ENCODE measurements around the gene TENM3.
"Not testable (repeated sequence)": the region's sequence is repeated elsewhere in the genome, so short reads cannot be mapped to it uniquely, and the experiment has no call there.

TENM3 gene

DNA sequence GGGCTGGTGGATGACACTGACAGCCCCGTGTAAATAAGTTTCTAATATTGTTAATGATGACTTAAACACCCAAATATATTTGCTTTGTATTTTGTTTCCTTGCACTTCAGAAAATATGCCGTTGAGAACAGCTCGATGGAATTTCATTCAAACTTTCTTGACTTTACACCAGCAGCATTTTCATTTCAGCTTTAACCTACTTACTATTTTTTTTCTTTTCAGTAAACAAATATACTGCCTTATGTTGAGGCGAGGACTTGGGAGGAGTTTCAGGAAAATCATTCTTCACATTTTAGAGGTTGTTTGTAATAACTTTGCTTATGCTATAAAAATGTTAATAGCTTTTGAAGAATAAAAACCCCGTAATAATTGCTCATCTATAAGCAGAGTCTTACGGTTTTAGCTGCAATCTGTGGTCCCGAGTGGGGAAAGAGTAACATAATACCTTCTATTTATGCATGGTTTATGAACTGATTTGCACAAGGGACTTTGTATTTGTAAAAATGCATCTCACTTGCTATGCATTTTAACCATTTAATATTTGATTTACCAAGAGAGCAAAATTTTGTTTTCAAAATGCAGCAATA, 14.1 kb upstream of the TENM3 start:
- H3K4me3 ChIP-seq (ENCODE audit: low read length): no peak overlapping the region
- H3K4me2 ChIP-seq (ENCODE audit: low read length): no peak overlapping the region
- H3K9me3 ChIP-seq (replicated peaks; ENCODE audit: low read length): no peaks in the 10 kb centered on the region

GRCh38 chr4:182230256-182230655, 12.9 kb upstream of the TENM3 start:
- H3K4me3 ChIP-seq (ENCODE audit: low read length): no peak overlapping the region
- H3K36me3 ChIP-seq (ENCODE audit: insufficient read depth, low read length): no peaks in the 10 kb centered on the region
- H3K27me3 ChIP-seq (ENCODE audit: control insufficient read depth, insufficient read depth, low read length): no peaks in the 10 kb centered on the region
- H3K9ac ChIP-seq (ENCODE audit: low read depth, low read length): no peak overlapping the region
- H3K4me1 ChIP-seq (ENCODE audit: control insufficient read depth, insufficient read depth, low read length): peaks cover 22% of the 10 kb centered on the region
- no peak overlapping the region for H3K4me2 ChIP-seq (ENCODE audit: low read length)
- H3K9me3 ChIP-seq (replicated peaks; ENCODE audit: low read length): no peaks in the 10 kb centered on the region

More for the DNA sequence above, 14.1 kb upstream of the TENM3 start:
- Histone ChIP-seq H3K4me1 (ENCODE audit: control insufficient read depth, insufficient read depth, low read length) (peaks cover 22% of the 10 kb centered on the region), H3K36me3 (ENCODE audit: insufficient read depth, low read length) (no peaks in the 10 kb centered on the region), H3K9ac (ENCODE audit: low read depth, low read length) (no peak overlapping the region), H3K27me3 (ENCODE audit: control insufficient read depth, insufficient read depth, low read length) (no peaks in the 10 kb centered on the region)

- Histone ChIP-seq H3K4me1 (ENCODE audit: control insufficient read depth, insufficient read depth, low read length) (peaks cover 22% of the 10 kb centered on the region), H3K27me3 (ENCODE audit: control insufficient read depth, insufficient read depth, low read length) (no peaks in the 10 kb centered on the region), H3K4me2 (ENCODE audit: low read length) (peak overlapping the region; percentile 50), H3K4me3 (ENCODE audit: low read length) (no peak overlapping the region), H3K36me3 (ENCODE audit: insufficient read depth, low read length) (no peaks in the 10 kb centered on the region), H3K9ac (ENCODE audit: low read depth, low read length) (no peak overlapping the region), H3K9me3 (replicated peaks; ENCODE audit: low read length) (no peaks in the 10 kb centered on the region)
Observed at GRCh38 chr4:182231080-182231479, 12.1 kb upstream of the TENM3 start.

DNA sequence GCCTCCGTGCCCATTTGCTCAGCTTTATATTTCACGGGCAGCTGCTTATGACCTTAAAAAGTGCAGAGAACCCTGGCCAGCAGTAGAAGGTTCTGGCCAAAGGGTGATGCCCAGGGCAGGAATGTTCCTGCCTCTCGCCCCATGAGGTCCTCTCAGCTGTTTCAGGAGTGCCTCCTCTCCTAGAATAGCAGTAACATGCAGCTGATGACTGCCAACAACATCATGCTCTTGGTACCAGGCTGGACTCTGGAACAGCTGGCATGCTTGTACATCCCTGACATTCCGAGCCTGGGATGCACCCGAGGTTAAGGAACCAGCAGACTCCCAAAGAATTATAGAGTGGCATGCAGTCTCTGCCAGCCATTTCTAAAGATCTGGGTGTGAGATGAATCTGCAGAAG, 11.7 kb upstream of the TENM3 start:
- Histone ChIP-seq H3K27me3 (ENCODE audit: control insufficient read depth, insufficient read depth, low read length) (no peaks in the 10 kb centered on the region), H3K9ac (ENCODE audit: low read depth, low read length) (no peak overlapping the region), H3K36me3 (ENCODE audit: insufficient read depth, low read length) (no peaks in the 10 kb centered on the region), H3K4me2 (ENCODE audit: low read length) (peak overlapping the region; percentile 50), H3K4me3 (ENCODE audit: low read length) (no peak overlapping the region), H3K9me3 (replicated peaks; ENCODE audit: low read length) (no peaks in the 10 kb centered on the region), H3K4me1 (ENCODE audit: control insufficient read depth, insufficient read depth, low read length) (peaks cover 22% of the 10 kb centered on the region)

DNA sequence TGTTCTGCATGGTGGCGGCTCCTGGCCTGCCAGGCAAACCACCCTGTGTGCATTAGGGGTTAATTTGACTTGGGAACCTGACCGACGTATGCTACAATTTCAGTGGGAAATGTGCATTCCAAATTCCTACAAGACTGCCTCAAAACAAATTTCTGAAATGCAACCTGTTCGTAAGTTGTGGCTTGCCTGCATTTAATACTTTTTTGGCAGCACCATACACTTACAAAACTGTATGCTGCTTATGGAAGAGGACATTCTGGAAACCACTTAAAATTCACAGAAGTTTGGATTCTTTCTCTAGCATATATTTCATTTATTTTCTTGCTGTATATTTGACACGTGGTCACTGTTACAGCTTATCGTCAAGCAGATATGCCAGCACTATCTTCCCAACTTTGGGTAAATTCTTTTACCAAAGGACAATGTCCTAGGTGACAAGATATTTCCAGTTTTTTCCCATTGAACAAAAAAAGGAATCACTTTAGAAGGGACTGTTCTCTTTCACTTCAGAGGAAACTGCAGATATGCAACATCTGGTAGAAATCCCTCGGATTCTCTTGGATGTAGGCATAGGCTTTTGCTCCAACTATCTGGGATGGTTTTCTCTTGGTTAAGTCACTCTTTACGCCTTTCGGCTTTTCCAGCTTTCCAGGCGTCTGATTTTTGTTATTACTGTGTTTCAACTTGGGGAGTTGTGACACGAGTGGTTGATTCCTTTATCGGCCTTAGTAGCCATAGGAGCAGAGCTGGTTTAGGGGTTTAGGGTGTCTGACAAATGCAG, 9.7 kb upstream of the TENM3 start:
- H3K4me1 ChIP-seq (ENCODE audit: control insufficient read depth, insufficient read depth, low read length): peaks cover 27% of the 10 kb centered on the region
- H3K4me2 ChIP-seq (ENCODE audit: low read length): no peak overlapping the region
- no peaks in the 10 kb centered on the region for H3K9me3 ChIP-seq (replicated peaks; ENCODE audit: low read length)
- H3K36me3 ChIP-seq (ENCODE audit: insufficient read depth, low read length): no peaks in the 10 kb centered on the region
- H3K4me3 ChIP-seq (ENCODE audit: low read length): no peak overlapping the region
- no peak overlapping the region for H3K9ac ChIP-seq (ENCODE audit: low read depth, low read length)
- H3K27me3 ChIP-seq (ENCODE audit: control insufficient read depth, insufficient read depth, low read length): no peaks in the 10 kb centered on the region

GRCh38 chr4:182235021-182235795, 8.0 kb upstream of the TENM3 start:
- H3K9ac ChIP-seq (ENCODE audit: low read depth, low read length): no peak overlapping the region
- H3K4me2 ChIP-seq (ENCODE audit: low read length): no peak overlapping the region
- H3K4me3 ChIP-seq (ENCODE audit: low read length): no peak overlapping the region
- H3K27me3 ChIP-seq (ENCODE audit: control insufficient read depth, insufficient read depth, low read length): no peaks in the 10 kb centered on the region
- no peaks in the 10 kb centered on the region for H3K36me3 ChIP-seq (ENCODE audit: insufficient read depth, low read length)
- H3K9me3 ChIP-seq (replicated peaks; ENCODE audit: low read length): no peaks in the 10 kb centered on the region
- H3K4me1 ChIP-seq (ENCODE audit: control insufficient read depth, insufficient read depth, low read length): peaks cover 25% of the 10 kb centered on the region

DNA sequence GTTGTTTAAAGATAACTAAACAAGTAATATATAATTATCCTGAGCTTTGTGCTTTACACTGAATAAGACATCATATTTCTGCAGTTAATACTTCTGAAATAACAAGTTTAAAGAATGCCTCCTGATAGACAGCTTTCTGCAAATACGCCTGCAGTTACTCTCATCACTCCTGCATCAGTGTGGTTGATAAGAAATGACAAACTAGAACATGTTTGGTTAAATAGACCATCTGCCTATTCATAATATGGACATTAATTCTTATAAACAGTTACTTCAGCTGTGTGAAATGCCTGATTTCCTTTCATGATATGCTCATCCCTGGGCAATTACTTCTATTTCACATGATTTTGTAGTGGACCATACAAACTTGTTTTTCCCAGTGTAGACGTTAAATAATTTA, 7.0 kb upstream of the TENM3 start:
- no peak overlapping the region for H3K4me2 ChIP-seq (ENCODE audit: low read length)
- H3K9me3 ChIP-seq (replicated peaks; ENCODE audit: low read length): no peaks in the 10 kb centered on the region
- peaks cover 27% of the 10 kb centered on the region for H3K4me1 ChIP-seq (ENCODE audit: control insufficient read depth, insufficient read depth, low read length)
- H3K9ac ChIP-seq (ENCODE audit: low read depth, low read length): no peak overlapping the region
- no peaks in the 10 kb centered on the region for H3K27me3 ChIP-seq (ENCODE audit: control insufficient read depth, insufficient read depth, low read length)
- no peak overlapping the region for H3K4me3 ChIP-seq (ENCODE audit: low read length)
- no peaks in the 10 kb centered on the region for H3K36me3 ChIP-seq (ENCODE audit: insufficient read depth, low read length)

- not testable (repeated sequence) for H3K4me2 ChIP-seq (ENCODE audit: low read length); H3K9me3 ChIP-seq (replicated peaks; ENCODE audit: low read length); H3K36me3 ChIP-seq (ENCODE audit: insufficient read depth, low read length); H3K4me3 ChIP-seq (ENCODE audit: low read length); H3K27me3 ChIP-seq (ENCODE audit: control insufficient read depth, insufficient read depth, low read length); H3K9ac ChIP-seq (ENCODE audit: low read depth, low read length)
- peaks cover 20% of the 10 kb centered on the region for H3K4me1 ChIP-seq (ENCODE audit: control insufficient read depth, insufficient read depth, low read length)
Observed at GRCh38 chr4:182237010-182237409, 6.2 kb upstream of the TENM3 start.

DNA sequence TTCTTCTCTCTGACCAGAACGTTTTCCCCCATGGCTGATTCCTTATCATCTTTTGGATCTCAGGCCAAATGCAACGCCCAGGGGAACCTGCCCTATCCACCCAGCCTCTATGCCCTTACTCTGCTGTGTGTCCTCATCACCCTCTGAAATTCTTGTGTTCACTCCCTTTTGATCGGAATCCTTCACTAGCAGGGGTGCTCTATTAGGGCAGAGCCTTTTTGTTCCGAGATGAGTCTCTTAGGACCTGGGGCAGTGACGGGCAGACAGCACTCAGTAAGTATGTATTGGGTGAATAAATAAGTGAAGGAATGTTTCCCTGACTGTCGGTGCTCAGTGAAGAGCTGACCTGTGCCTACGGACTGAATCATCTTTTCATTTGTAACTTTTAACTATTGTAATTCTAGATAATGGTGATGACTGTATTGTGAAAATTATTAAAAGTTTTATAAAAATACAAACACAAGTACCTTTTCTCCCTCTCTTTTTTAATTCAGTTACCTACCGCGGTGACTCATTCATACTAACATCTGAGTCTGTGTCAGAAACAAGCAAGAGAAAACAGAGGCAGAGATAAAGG, 4.8 kb upstream of the TENM3 start:
- no peak overlapping the region for H3K4me3 ChIP-seq (ENCODE audit: low read length)
- no peaks in the 10 kb centered on the region for H3K9me3 ChIP-seq (replicated peaks; ENCODE audit: low read length)
- no peaks in the 10 kb centered on the region for H3K27me3 ChIP-seq (ENCODE audit: control insufficient read depth, insufficient read depth, low read length)
- peaks cover 20% of the 10 kb centered on the region for H3K4me1 ChIP-seq (ENCODE audit: control insufficient read depth, insufficient read depth, low read length)
- no peak overlapping the region for H3K9ac ChIP-seq (ENCODE audit: low read depth, low read length)
- no peaks in the 10 kb centered on the region for H3K36me3 ChIP-seq (ENCODE audit: insufficient read depth, low read length)
- H3K4me2 ChIP-seq (ENCODE audit: low read length): no peak overlapping the region

GRCh38 chr4:182240161-182241130, 2.8 kb upstream of the TENM3 start:
- Histone ChIP-seq H3K4me1 (ENCODE audit: control insufficient read depth, insufficient read depth, low read length) (peaks cover 20% of the 10 kb centered on the region), H3K27me3 (ENCODE audit: control insufficient read depth, insufficient read depth, low read length) (no peaks in the 10 kb centered on the region), H3K4me3 (ENCODE audit: low read length) (peak overlapping the region; percentile 35), H3K36me3 (ENCODE audit: insufficient read depth, low read length) (no peaks in the 10 kb centered on the region), H3K9ac (ENCODE audit: low read depth, low read length) (peak overlapping the region; percentile 15), H3K9me3 (replicated peaks; ENCODE audit: low read length) (no peaks in the 10 kb centered on the region), H3K4me2 (ENCODE audit: low read length) (peak overlapping the region; percentile 59)

Data from skeletal muscle satellite cell (primary cell).